Measurements from ENCODE around the gene CSF1. TPM values are rescaled to one million over a fixed set of nuclear protein-coding genes. Genes with fewer than 3 reads are reported as not detected.

Gene CSF1
- total and polyA plus RNA-seq, 2 of the 13 experiments (the other 11 are each of a cell fraction or from before 2014, with no cell fraction given) = 4.6 to 13.3 TPM

- TF ChIP-seq ZNF788 (CRISPR knock-in tag; IDR thresholded peaks at IDR 0.05; ENCODE audit: borderline replicate concordance) (no peak; the same call in 1 of the 2 replicates), ETV6 (CRISPR knock-in tag; conservative IDR thresholded peaks at IDR 0.05) (no peak), SMARCE1 (IDR thresholded peaks at IDR 0.05; ENCODE audit: borderline replicate concordance) (no peak), AKNA (CRISPR knock-in tag; IDR thresholded peaks at IDR 0.05; ENCODE audit: borderline replicate concordance) (no peak), NFAT5 (CRISPR knock-in tag; IDR thresholded peaks at IDR 0.05) (no peak), RBM22 (optimal IDR thresholded peaks at IDR 0.05; ENCODE audit: low read length) (no peak), MIXL1 (CRISPR knock-in tag; IDR thresholded peaks at IDR 0.05) (0 out of 2 replicates have a peak, but pooled peaks have one; percentile 34), HHEX (CRISPR knock-in tag; IDR thresholded peaks at IDR 0.05) (no peak), ZNF850 (CRISPR knock-in tag; conservative IDR thresholded peaks at IDR 0.05) (no peak), ZNF772 (CRISPR knock-in tag; IDR thresholded peaks at IDR 0.05) (peak; percentile 58; the same call in 1 of the 2 replicates), HINFP (CRISPR knock-in tag; IDR thresholded peaks at IDR 0.05; ENCODE audit: low read depth) (0 out of 2 replicates have a peak, but pooled peaks have one; percentile 24), ESRRA (CRISPR knock-in tag; IDR thresholded peaks at IDR 0.05; ENCODE audit: low read depth) (no peak), ZNF263 (CRISPR knock-in tag; IDR thresholded peaks at IDR 0.05) (no peak; the same call in 1 of the 2 replicates), MIER3 (CRISPR knock-in tag; IDR thresholded peaks at IDR 0.05; ENCODE audit: borderline replicate concordance) (no peak), TAF1 (CRISPR knock-in tag; IDR thresholded peaks at IDR 0.05) (no peak), RELA (CRISPR knock-in tag; IDR thresholded peaks at IDR 0.05) (no peak), ZNF281 (CRISPR knock-in tag; IDR thresholded peaks at IDR 0.05; ENCODE audit: borderline replicate concordance) (no peak)
Observed at GRCh38 chr1:109877317-109877771, 33.3 kb upstream of the CSF1 start (continued).

Data from HepG2 (cell line).